GM18858 (cell line): Measurements from ENCODE around the gene LTBP2.
A peak's percentile ranks its signal among the peaks of the same experiment; 100 is the strongest.

Experiments
- ATAC-seq: cut with Tn5 transposase; IDR thresholded peaks from one replicate; pipeline ENCODE4 v1.9.1; 2021; ENCODE audit not compliant: unreplicated experiment

The LTBP2 gene

GRCh38 chr14:74614508-74615495 is 2.8 kb upstream of the LTBP2 start:
- no peak for ATAC-seq

- ATAC-seq = no peak
These were observed 1.3 kb upstream of the LTBP2 start for GRCh38 chr14:74613211-74613914.

- ATAC-seq = peak; percentile 50
These were observed 449 bp upstream of the LTBP2 start for GRCh38 chr14:74612350-74613021.

- no peak for ATAC-seq
These were observed 979 bp downstream of the LTBP2 start for GRCh38 chr14:74610866-74611649.

GRCh38 chr14:74610199-74610865 is 1.7 kb downstream of the LTBP2 start:
- ATAC-seq = no peak

- ATAC-seq = no peak
These were observed 2.3 kb downstream of the LTBP2 start for GRCh38 chr14:74609721-74610120.

GRCh38 chr14:74608959-74609611 is 3.0 kb downstream of the LTBP2 start:
- ATAC-seq = no peak

GRCh38 chr14:74606727-74607126 is 5.3 kb downstream of the LTBP2 start:
- no peak for ATAC-seq

GRCh38 chr14:74605531-74606223 is 6.4 kb downstream of the LTBP2 start:
- ATAC-seq = no peak

GRCh38 chr14:74604911-74605310 is 7.1 kb downstream of the LTBP2 start:
- ATAC-seq = no peak

- ATAC-seq = no peak
These were observed 7.9 kb downstream of the LTBP2 start for GRCh38 chr14:74604157-74604556.

- ATAC-seq = no peak
These were observed 10.1 kb downstream of the LTBP2 start for GRCh38 chr14:74601982-74602381.

- ATAC-seq = no peak
These were observed 12.1 kb downstream of the LTBP2 start for GRCh38 chr14:74599946-74600345.

GRCh38 chr14:74599321-74599761 is 12.7 kb downstream of the LTBP2 start:
- no peak for ATAC-seq

GRCh38 chr14:74596741-74597450 is 15.1 kb downstream of the LTBP2 start:
- ATAC-seq = no peak

GRCh38 chr14:74595006-74595735 is 16.9 kb downstream of the LTBP2 start:
- ATAC-seq = no peak

GRCh38 chr14:74594606-74595005 is 17.4 kb downstream of the LTBP2 start:
- no peak for ATAC-seq

- ATAC-seq = no peak
These were observed 18.0 kb downstream of the LTBP2 start for GRCh38 chr14:74594029-74594428.
